CD4-positive, alpha-beta T cell (primary cell): ENCODE results near the gene CUL9. TPM values are rescaled to one million over a fixed set of nuclear protein-coding genes. Genes with fewer than 3 reads are reported as not detected.

Experiments
- ATAC-seq: fragments of 200-7000 bp; cut with Tn5 transposase; one replicate; pipeline ENCODE4 v1.10.0; 2022; ENCODE audit warnings: mild to moderate bottlenecking; ENCODE audit not compliant: poor library complexity
- CTCF ChIA-PET: fragments of 350-600 bp; sonication (Branson Sonifier 250); formaldehyde crosslinking; loops from one replicate; lab custom pipeline; 2021; ENCODE audit warnings: antibody characterized with exemption, inconsistent platforms; lab: Charles Lee
- POLR2A ChIA-PET: fragments of 350-600 bp; sonication (Branson Sonifier 250); formaldehyde crosslinking; loops from one replicate; lab custom pipeline; 2021; ENCODE audit warnings: antibody characterized with exemption, inconsistent platforms; lab: Charles Lee
- DNase-seq, 14 experiments: peaks; one replicate each; pipeline ENCODE4 v3.0.0-alpha.2; 2013 to 2020; ENCODE audit warnings: mixed read lengths in 2 of 14
- H3K27ac ChIP-seq, 2 donors: one replicate each; pipeline versions ENCODE4 v1.5.1 to v1.7.0; 2013; ENCODE audit warnings: low read length in 2 of 2, low read depth in 1 of 2, mild to moderate bottlenecking in 1 of 2
- H3K27me3 ChIP-seq, 2 experiments: 1 replicate in 1 of 2; 2 replicates in 1 of 2; pipeline versions ENCODE4 v1.6.1 to v1.7.0; 2013; ENCODE audit warnings: low read length in 2 of 2, control low read depth in 1 of 2, mild to moderate bottlenecking in 1 of 2, moderate library complexity in 1 of 2; ENCODE audit not compliant: insufficient read depth in 2 of 2, control insufficient read depth in 1 of 2
- H3K36me3 ChIP-seq: one replicate; pipeline ENCODE4 v1.6.1; 2013; ENCODE audit warnings: low read length, control low read depth; ENCODE audit not compliant: insufficient read depth
- H3K4me1 ChIP-seq: one replicate; pipeline ENCODE4 v1.6.1; 2013; ENCODE audit warnings: low read length, control low read depth; ENCODE audit not compliant: insufficient read depth
- H3K4me3 ChIP-seq: one replicate; pipeline ENCODE4 v1.5.1; 2013; ENCODE audit warnings: mild to moderate bottlenecking, low read length, moderate library complexity
- H3K9me3 ChIP-seq, 2 experiments: 1 replicate in 1 of 2; 2 replicates in 1 of 2; pipeline versions ENCODE4 v1.6.1 to v1.7.0; 2013; ENCODE audit warnings: low read length in 2 of 2, mild to moderate bottlenecking in 2 of 2, control low read depth in 1 of 2, moderate library complexity in 1 of 2; ENCODE audit not compliant: control insufficient read depth in 1 of 2, insufficient read depth in 1 of 2
- H3K27ac Mint-ChIP-seq: one replicate; pipeline ENCODE4 v1.8.0; 2020; ENCODE audit warnings: mixed read lengths
- H3K27me3 Mint-ChIP-seq: one replicate; pipeline ENCODE4 v1.8.0; 2021; ENCODE audit warnings: mixed read lengths
- H3K36me3 Mint-ChIP-seq: one replicate; pipeline ENCODE4 v1.8.0; 2021; ENCODE audit warnings: low read depth, mixed read lengths
- H3K4me1 Mint-ChIP-seq: one replicate; pipeline ENCODE4 v1.8.0; 2021; ENCODE audit warnings: low read depth, mixed read lengths
- H3K4me3 Mint-ChIP-seq: one replicate; pipeline ENCODE4 v1.8.0; 2020; ENCODE audit warnings: mild to moderate bottlenecking, mixed read lengths
- H3K9me3 Mint-ChIP-seq: one replicate; pipeline ENCODE4 v1.8.0; 2020; ENCODE audit warnings: mixed read lengths
- intact Hi-C, 2 experiments: fragments of 100-400 bp; cut with DNase I in 1 of 2; cut with micrococcal nuclease in 1 of 2; formaldehyde crosslinking; loops; one replicate each; pipeline versions ENCODE4 v1.15.1 to v1.9.0; 2023 to 2025; cut with DNase I, micrococcal nuclease
- total RNA-seq, 174 experiments: library from RNA in 2 of 174; stranded (reverse) in 2 of 174; gene quantifications; one replicate each; pipeline ENCODE4 v1.2.3 and lab custom pipeline; 2021 to 2026
- TF ChIP-seq, protein P1 (sequence below): fragments of 200-600 bp; IDR thresholded peaks from one replicate; pipeline ENCODE4 v1.8.0; 2022; ENCODE audit warnings: antibody characterized with exemption, mild to moderate bottlenecking

CUL9 gene
- total RNA-seq, 2 experiments from 2014 or later: 75.5 to 79.2 TPM

GRCh38 chr6:43262780-43263313, 80.9 kb downstream of the CUL9 start:
- ChIA-PET POLR2A (interaction anchor here (0.5 to 1.0 kb wide), 2 partner anchors 60 to 107 kb away, joined by 3 read pairs; partner anchors contain the start of gene ZNF318), CTCF (interaction anchor here (0.6 to 2.0 kb wide), 5 partner anchors 14 to 244 kb away, joined by 3 to 11 read pairs (median 5); no protein-coding TSS in a partner anchor)
- Mint-ChIP-seq H3K36me3 (no peaks in the 10 kb centered on the region), H3K9me3 (no peaks in the 10 kb centered on the region), H3K4me3 (no peak overlapping the region), H3K4me1 (no peaks in the 10 kb centered on the region), H3K27ac (no peak overlapping the region), H3K27me3 (peaks cover 2% of the 10 kb centered on the region)
- Histone ChIP-seq H3K9me3 (no peaks in the 10 kb centered on the region), H3K27me3 (peaks cover 0 to under 1% of the 10 kb centered on the region in 2 experiments), H3K27ac (no peak overlapping the region), H3K4me3 (no peak overlapping the region), H3K36me3 (no peaks in the 10 kb centered on the region), H3K4me1 (peaks cover 3% of the 10 kb centered on the region)
- TF ChIP-seq, protein P1, sequence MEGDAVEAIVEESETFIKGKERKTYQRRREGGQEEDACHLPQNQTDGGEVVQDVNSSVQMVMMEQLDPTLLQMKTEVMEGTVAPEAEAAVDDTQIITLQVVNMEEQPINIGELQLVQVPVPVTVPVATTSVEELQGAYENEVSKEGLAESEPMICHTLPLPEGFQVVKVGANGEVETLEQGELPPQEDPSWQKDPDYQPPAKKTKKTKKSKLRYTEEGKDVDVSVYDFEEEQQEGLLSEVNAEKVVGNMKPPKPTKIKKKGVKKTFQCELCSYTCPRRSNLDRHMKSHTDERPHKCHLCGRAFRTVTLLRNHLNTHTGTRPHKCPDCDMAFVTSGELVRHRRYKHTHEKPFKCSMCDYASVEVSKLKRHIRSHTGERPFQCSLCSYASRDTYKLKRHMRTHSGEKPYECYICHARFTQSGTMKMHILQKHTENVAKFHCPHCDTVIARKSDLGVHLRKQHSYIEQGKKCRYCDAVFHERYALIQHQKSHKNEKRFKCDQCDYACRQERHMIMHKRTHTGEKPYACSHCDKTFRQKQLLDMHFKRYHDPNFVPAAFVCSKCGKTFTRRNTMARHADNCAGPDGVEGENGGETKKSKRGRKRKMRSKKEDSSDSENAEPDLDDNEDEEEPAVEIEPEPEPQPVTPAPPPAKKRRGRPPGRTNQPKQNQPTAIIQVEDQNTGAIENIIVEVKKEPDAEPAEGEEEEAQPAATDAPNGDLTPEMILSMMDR: no peak
- DNase-seq: no peak
- intact Hi-C loops: loop anchor here (1.0 to 5.0 kb wide), 3 partner anchors 69 to 243 kb away; no protein-coding TSS in a partner anchor
- no peak for ATAC-seq

- Mint-ChIP-seq H3K36me3 (no peaks in the 10 kb centered on the region), H3K4me3 (no peak overlapping the region), H3K4me1 (no peaks in the 10 kb centered on the region), H3K27me3 (no peaks in the 10 kb centered on the region), H3K9me3 (no peaks in the 10 kb centered on the region), H3K27ac (no peak overlapping the region)
- H3K36me3 ChIP-seq: no peaks in the 10 kb centered on the region
- H3K4me3 ChIP-seq: no peak overlapping the region
- ATAC-seq (peak; percentile 96), DNase-seq (peak; percentile 62 to 85 (median 73))
- H3K9me3 ChIP-seq: no peaks in the 10 kb centered on the region
- ChIA-PET POLR2A (interaction anchor here (0.5 to 1.0 kb wide), 2 partner anchors 59 to 106 kb away, joined by 3 read pairs; partner anchors contain the start of gene ZNF318), CTCF (interaction anchor here (0.6 to 2.0 kb wide), 6 partner anchors 15 to 243 kb away, joined by 3 to 11 read pairs (median 4); no protein-coding TSS in a partner anchor)
- TF ChIP-seq, protein P1: peak; percentile 72
- H3K4me1 ChIP-seq: peaks cover 3% of the 10 kb centered on the region
- peaks cover 0 to 2% of the 10 kb centered on the region in 2 experiments for H3K27me3 ChIP-seq
- intact Hi-C loops: loop anchor here (1.0 to 5.0 kb wide), 3 partner anchors 69 to 243 kb away; no protein-coding TSS in a partner anchor
- no peak overlapping the region for H3K27ac ChIP-seq
Measured at GRCh38 chr6:43263314-43264178, 81.5 kb downstream of the CUL9 start.

DNA sequence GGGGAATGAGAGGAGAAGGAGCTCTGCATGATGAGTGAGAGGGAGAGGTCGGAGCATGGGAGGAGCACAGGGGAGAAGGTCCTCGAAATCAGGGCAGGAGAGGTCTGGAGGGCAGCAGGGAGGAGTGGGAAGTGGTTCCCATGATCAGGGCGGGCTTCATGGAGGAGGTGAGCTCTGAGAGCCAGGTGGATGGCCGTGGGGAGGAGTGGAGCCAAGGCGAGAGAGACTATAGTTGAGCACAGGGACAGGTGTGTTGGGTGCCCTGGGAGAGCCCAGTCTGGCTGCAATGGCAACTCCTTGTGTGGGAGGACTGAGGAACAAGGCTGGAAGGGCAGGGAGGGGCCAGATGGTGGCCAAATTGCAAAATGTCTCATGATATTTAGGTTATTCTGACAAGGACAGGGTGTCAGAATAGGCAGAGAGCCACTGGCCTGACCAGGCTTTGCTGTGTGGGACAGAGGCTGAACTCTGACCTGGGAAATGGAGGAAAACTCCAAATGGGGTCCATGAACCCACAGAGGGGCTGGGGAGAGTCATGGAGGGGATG, 82.7 kb downstream of the CUL9 start:
- H3K4me1 Mint-ChIP-seq: peaks cover 5% of the 10 kb centered on the region
- POLR2A ChIA-PET: no interaction called here
- no peaks in the 10 kb centered on the region for H3K36me3 Mint-ChIP-seq
- TF ChIP-seq, protein P1: no peak
- Histone ChIP-seq H3K27me3 (peaks cover 0 to 2% of the 10 kb centered on the region in 2 experiments), H3K4me1 (peaks cover 13% of the 10 kb centered on the region), H3K9me3 (no peaks in the 10 kb centered on the region), H3K27ac (no peak overlapping the region), H3K36me3 (no peaks in the 10 kb centered on the region), H3K4me3 (no peak overlapping the region)
- peaks cover 5% of the 10 kb centered on the region for H3K27me3 Mint-ChIP-seq
- intact Hi-C loops: loop anchor here (5.0 kb wide), 2 partner anchors 68 to 73 kb away; no protein-coding TSS in a partner anchor
- CTCF ChIA-PET: interaction anchor here (0.6 to 2.0 kb wide), 2 partner anchors 110 to 242 kb away, joined by 3 to 11 read pairs; no protein-coding TSS in a partner anchor
- H3K27ac Mint-ChIP-seq: no peak overlapping the region
- ATAC-seq (no peak), DNase-seq (no peak)
- no peaks in the 10 kb centered on the region for H3K9me3 Mint-ChIP-seq
- no peak overlapping the region for H3K4me3 Mint-ChIP-seq
